SK-N-MC (cell line): ENCODE data around the gene TRIM67.

Experiments
- EZH2 ChIP-seq: fragments of 200-600 bp; sonication (generic); IDR thresholded peaks from one replicate; pipeline ENCODE4 v1.6.1; 2017; ENCODE audit warnings: antibody characterized with exemption
- FOXP2 ChIP-seq: optimal IDR thresholded peaks from 2 replicates; pipeline ENCODE3; 2011; ENCODE audit warnings: mild to moderate bottlenecking, moderate library complexity; ENCODE audit not compliant: insufficient read depth; ENCODE audit errors: extremely low read length, control extremely low read depth
- POLR2AphosphoS5 ChIP-seq: IDR thresholded peaks from 2 replicates; pipeline ENCODE4 v1.6.1; 2012; ENCODE audit warnings: mild to moderate bottlenecking, low read depth, low read length, borderline replicate concordance

GRCh38 chr1:231170875-231171274, 9.0 kb downstream of the TRIM67 start:
- no peak for TF ChIP-seq EZH2
- TF ChIP-seq POLR2AphosphoS5, result no peak
- TF ChIP-seq FOXP2, result no peak
